ENCODE data around the gene AKAP4.

DNA sequence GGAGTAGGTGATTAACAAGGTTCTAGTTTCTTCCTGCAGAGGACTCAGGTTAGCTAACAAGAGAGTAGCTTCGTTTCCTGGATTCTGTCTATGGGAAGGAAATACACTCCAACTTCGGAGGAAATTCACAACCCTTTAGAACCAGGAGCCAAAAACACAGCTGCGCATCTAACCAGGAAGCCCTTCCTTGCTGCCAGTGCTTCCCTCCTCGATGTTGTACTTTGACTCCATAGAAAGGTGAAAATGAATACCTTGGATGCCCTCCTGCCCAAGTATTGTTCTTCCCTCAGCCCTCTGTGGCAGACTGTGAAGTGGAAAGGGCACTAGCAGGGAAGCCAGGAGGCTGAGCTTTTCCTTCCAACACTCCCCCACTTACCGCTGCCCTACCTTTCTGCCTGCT is 35.1 kb downstream of the AKAP4 start:
- TF ChIP-seq POLR2A (IDR thresholded peaks at IDR 0.05): no peak
- no peak for TF ChIP-seq CTCF (IDR thresholded peaks at IDR 0.05 in 8 of 11, conservative IDR thresholded peaks at IDR 0.05 in 3 of 11)
- no peak for TF ChIP-seq POLR2AphosphoS5 (IDR thresholded peaks at IDR 0.05)

All from spleen (tissue), 7 donors.